H9 (cell line): ENCODE data around the gene ANKRD53. TPM values are rescaled to one million over a fixed set of nuclear protein-coding genes. Genes with fewer than 3 reads are reported as not detected.

Source experiments
- DNase-seq: peaks from one replicate; pipeline ENCODE4 v3.0.0-alpha.2; 2017
- H2AFZ ChIP-seq: one replicate; pipeline ENCODE4 v1.6.1; 2013; ENCODE audit warnings: mild to moderate bottlenecking, low read length, control low read depth, moderate library complexity
- H2AK5ac ChIP-seq: 2 replicates; pipeline ENCODE4 v1.6.1; 2013; ENCODE audit warnings: low read length, control low read depth, mixed read lengths; ENCODE audit not compliant: insufficient read length
- H2BK120ac ChIP-seq: one replicate; pipeline ENCODE4 v1.6.1; 2013; ENCODE audit warnings: low read depth, mild to moderate bottlenecking, low read length, control low read depth, inconsistent platforms; ENCODE audit not compliant: poor library complexity, severe bottlenecking
- H2BK12ac ChIP-seq: 2 replicates; pipeline ENCODE4 v1.6.1; 2013; ENCODE audit warnings: low read length, control low read depth, mixed read lengths, low read depth; ENCODE audit not compliant: insufficient read length
- H2BK15ac ChIP-seq: 2 replicates; pipeline ENCODE4 v1.6.1; 2013; ENCODE audit warnings: low read depth, low read length, control low read depth
- H2BK20ac ChIP-seq: one replicate; pipeline ENCODE4 v1.6.1; 2013; ENCODE audit warnings: low read depth, mild to moderate bottlenecking, low read length, control low read depth, inconsistent platforms; ENCODE audit not compliant: poor library complexity, severe bottlenecking
- H2BK5ac ChIP-seq: 2 replicates; pipeline ENCODE4 v1.6.1; 2013; ENCODE audit warnings: low read length, control low read depth, mixed read lengths; ENCODE audit not compliant: insufficient read length
- H3K14ac ChIP-seq: 2 replicates; pipeline ENCODE4 v1.6.1; 2013; ENCODE audit warnings: low read length, control low read depth; ENCODE audit not compliant: insufficient read depth
- H3K18ac ChIP-seq: 2 replicates; pipeline ENCODE4 v1.6.1; 2013; ENCODE audit warnings: low read depth, mild to moderate bottlenecking, mixed read lengths, low read length, control low read depth; ENCODE audit not compliant: insufficient read length
- H3K23ac ChIP-seq: 2 replicates; pipeline ENCODE4 v1.6.1; 2013; ENCODE audit warnings: low read length, control low read depth, mixed read lengths, low read depth; ENCODE audit not compliant: insufficient read length
- H3K23me2 ChIP-seq: 2 replicates; pipeline ENCODE4 v1.6.1; 2013; ENCODE audit warnings: low read depth, mild to moderate bottlenecking, mixed read lengths, low read length, control low read depth; ENCODE audit not compliant: insufficient read length, poor library complexity, severe bottlenecking
- H3K27ac ChIP-seq: 2 replicates; pipeline ENCODE4 v1.5.1; 2013; ENCODE audit warnings: low read length, control low read depth, mixed read lengths, low read depth; ENCODE audit not compliant: insufficient read length
- H3K27me3 ChIP-seq: 2 replicates; pipeline ENCODE4 v1.6.1; 2013; ENCODE audit warnings: low read length, control low read depth, inconsistent platforms; ENCODE audit not compliant: insufficient read depth
- H3K4ac ChIP-seq: 2 replicates; pipeline ENCODE4 v1.6.1; 2013; ENCODE audit warnings: low read depth, mild to moderate bottlenecking, control low read depth, inconsistent platforms, low read length, moderate library complexity
- H3K4me1 ChIP-seq: 2 replicates; pipeline ENCODE4 v1.6.1; 2013; ENCODE audit warnings: low read length, control low read depth, inconsistent platforms; ENCODE audit not compliant: insufficient read depth
- H3K4me2 ChIP-seq: 2 replicates; pipeline ENCODE4 v1.6.1; 2013; ENCODE audit warnings: low read length, control low read depth, mixed read lengths; ENCODE audit not compliant: insufficient read length, insufficient read depth
- H3K56ac ChIP-seq: 2 replicates; pipeline ENCODE4 v1.6.1; 2013; ENCODE audit warnings: low read depth, mild to moderate bottlenecking, mixed read lengths, low read length, control low read depth; ENCODE audit not compliant: insufficient read length
- H3K79me1 ChIP-seq: 2 replicates; pipeline ENCODE4 v1.6.1; 2013; ENCODE audit warnings: low read depth, mild to moderate bottlenecking, moderate library complexity, low read length, control low read depth, inconsistent platforms; ENCODE audit not compliant: insufficient read depth, poor library complexity, severe bottlenecking
- H3K79me2 ChIP-seq: 2 replicates; pipeline ENCODE4 v1.6.1; 2013; ENCODE audit warnings: low read length, control low read depth, inconsistent platforms; ENCODE audit not compliant: insufficient read depth
- H3K9ac ChIP-seq: 2 replicates; pipeline ENCODE4 v1.6.1; 2013; ENCODE audit warnings: low read length, control low read depth, mixed read lengths; ENCODE audit not compliant: insufficient read length; ENCODE audit errors: extremely low read depth
- H3K9me3 ChIP-seq: one replicate; pipeline ENCODE4 v1.6.1; 2013; ENCODE audit warnings: low read depth, low read length, inconsistent platforms; ENCODE audit not compliant: control insufficient read depth
- H3T11ph ChIP-seq: one replicate; pipeline ENCODE4 v1.6.1; 2013; ENCODE audit warnings: mild to moderate bottlenecking, low read length, control low read depth, inconsistent platforms
- H4K20me1 ChIP-seq: one replicate; pipeline ENCODE4 v1.6.1; 2013; ENCODE audit not compliant: control insufficient read depth, insufficient read length, insufficient read depth
- H4K5ac ChIP-seq: 2 replicates; pipeline ENCODE4 v1.6.1; 2013; ENCODE audit warnings: low read depth, mild to moderate bottlenecking, mixed read lengths, low read length, control low read depth; ENCODE audit not compliant: insufficient read length
- H4K8ac ChIP-seq: replicated peaks from 2 replicates; pipeline ENCODE4 v1.6.1; 2013; ENCODE audit warnings: low read length, control low read depth, mixed read lengths, low read depth; ENCODE audit not compliant: insufficient read length
- H4K91ac ChIP-seq: 2 replicates; pipeline ENCODE4 v1.6.1; 2013; ENCODE audit warnings: low read depth, mild to moderate bottlenecking, moderate library complexity, mixed read lengths, low read length, control low read depth; ENCODE audit not compliant: insufficient read length
- H3K27ac Mint-ChIP-seq, 3 experiments: 2 replicates in 2 of 3; 3 replicates in 1 of 3; pipeline ENCODE4 v1.8.0; 2020 to 2021; ENCODE audit warnings: mixed read lengths in 3 of 3, mild to moderate bottlenecking in 1 of 3, moderate library complexity in 1 of 3
- H3K27me3 Mint-ChIP-seq: 2 replicates; pipeline ENCODE4 v1.8.0; 2021; ENCODE audit warnings: low read depth, mild to moderate bottlenecking, moderate library complexity, mixed read lengths
- H3K36me3 Mint-ChIP-seq, 3 experiments: 2 replicates in 2 of 3; 3 replicates in 1 of 3; pipeline ENCODE4 v1.8.0; 2020 to 2021; ENCODE audit warnings: low read depth in 3 of 3, mixed read lengths in 3 of 3; ENCODE audit not compliant: insufficient read depth in 1 of 3
- H3K4me1 Mint-ChIP-seq, 2 experiments: 2 replicates each; pipeline ENCODE4 v1.8.0; 2020; ENCODE audit warnings: mixed read lengths in 2 of 2
- H3K4me3 Mint-ChIP-seq, 2 experiments: 2 replicates in 1 of 2; 3 replicates in 1 of 2; pipeline ENCODE4 v1.8.0; 2020 to 2021; ENCODE audit warnings: mild to moderate bottlenecking in 2 of 2, mixed read lengths in 2 of 2, moderate library complexity in 1 of 2
- H3K9me3 Mint-ChIP-seq, 2 experiments: 2 replicates in 1 of 2; 3 replicates in 1 of 2; pipeline ENCODE4 v1.8.0; 2020; ENCODE audit warnings: mild to moderate bottlenecking in 2 of 2, mixed read lengths in 2 of 2, moderate library complexity in 1 of 2
- WGBS: extraction: QIAGEN DNeasy Blood & Tissue Kit; methylation state at CpG from one replicate; pipeline ENCODE4 v1.1.7; 2013; ENCODE audit warnings: missing lambda C conversion rate, low lambda C conversion rate, mixed read lengths; ENCODE audit not compliant: insufficient read length; ENCODE audit errors: extremely low coverage; 5-methylcytosine and 5-hydroxymethylcytosine counted together
- total RNA-seq: library from RNA; stranded (reverse); gene quantifications from 2 replicates; pipeline ENCODE4 v1.2.1, GENCODE V29; 2021
- TF ChIP-seq, protein P1 (sequence below): fragments of 200-600 bp; sonication (generic); conservative IDR thresholded peaks from 3 replicates; pipeline ENCODE4 v1.8.0; 2021; ENCODE audit warnings: antibody characterized with exemption, mild to moderate bottlenecking

The ANKRD53 gene
- total RNA-seq, 1 experiment from 2014 or later = 0.28 TPM

DNA sequence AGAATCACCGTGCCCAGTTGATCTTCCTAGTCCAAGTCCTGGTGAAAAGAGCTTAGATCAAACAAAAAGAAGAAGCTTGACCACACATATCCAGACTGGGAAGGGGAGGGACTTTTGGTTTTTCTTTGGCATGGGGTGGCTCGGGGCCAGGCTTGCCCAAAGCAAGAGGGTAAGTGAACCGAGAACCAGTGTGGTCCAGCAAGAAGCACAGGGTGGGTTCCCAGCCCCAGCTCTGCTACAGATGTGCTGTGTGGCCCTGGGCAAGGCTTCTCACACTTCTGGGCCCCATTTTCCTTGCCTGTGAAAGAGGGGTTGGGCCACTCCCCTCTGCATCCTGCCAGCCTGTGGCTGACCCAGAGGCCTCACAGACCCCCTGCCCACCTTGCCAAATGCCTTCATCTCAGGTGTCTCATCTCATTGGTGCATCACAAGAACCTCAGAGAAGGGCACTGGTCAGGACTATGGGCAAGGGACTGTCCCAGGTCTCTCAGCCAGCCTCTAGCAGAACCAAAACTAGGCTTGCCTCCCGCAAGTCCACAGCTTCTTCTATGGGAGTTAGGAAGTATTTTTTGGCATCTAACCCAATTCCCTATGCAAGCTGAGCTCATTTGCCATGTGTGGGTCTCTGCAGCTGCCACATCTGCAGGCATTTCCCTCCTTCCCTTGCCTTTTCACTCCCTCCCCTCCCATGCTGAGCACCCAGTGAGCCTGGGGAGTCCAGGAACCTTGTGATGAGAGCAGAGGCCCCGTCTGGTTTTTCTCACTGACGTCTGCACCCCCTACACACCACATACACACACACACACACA, 35.8 kb upstream of the ANKRD53 start:
- Histone ChIP-seq H3K14ac (no peak overlapping the region; the same call in 1 of the 2 replicates), H3K56ac (no peak overlapping the region), H3K23ac (no peak overlapping the region), H3K9ac (no peak overlapping the region), H2AK5ac (no peak overlapping the region), H3K27me3 (peaks cover 15% of the 10 kb centered on the region; the same call in 1 of the 2 replicates), H3K4ac (no peak overlapping the region), H2BK120ac (no peak overlapping the region), H3K9me3 (no peaks in the 10 kb centered on the region), H4K91ac (no peak overlapping the region), H3K79me1 (no peaks in the 10 kb centered on the region), H3K27ac (no peak overlapping the region), H3K18ac (no peak overlapping the region), H4K8ac (no peak overlapping the region), H3T11ph (no peak overlapping the region), H2BK12ac (no peak overlapping the region), H2BK5ac (no peak overlapping the region), H3K4me2 (no peak overlapping the region), H3K4me1 (peaks cover 7% of the 10 kb centered on the region; the same call in 1 of the 2 replicates), H2BK20ac (no peak overlapping the region), H3K23me2 (peaks cover 4% of the 10 kb centered on the region), H4K5ac (no peak overlapping the region), H2BK15ac (no peak overlapping the region), H4K20me1 (no peaks in the 10 kb centered on the region), H3K79me2 (no peaks in the 10 kb centered on the region), H2AFZ (no peak overlapping the region)
- H3K4me3 Mint-ChIP-seq = no peak overlapping the region
- peaks cover 90% of the 10 kb centered on the region for H3K27me3 Mint-ChIP-seq
- peaks cover 36 to 53% of the 10 kb centered on the region in 2 experiments for H3K4me1 Mint-ChIP-seq
- no peaks in the 10 kb centered on the region; a peak in 1 of 5 replicates for H3K9me3 Mint-ChIP-seq
- no CpG with 5 or more reads among the region's 6 CpGs for WGBS
- no peaks in the 10 kb centered on the region; a peak in 1 of 7 replicates for H3K36me3 Mint-ChIP-seq
- H3K27ac Mint-ChIP-seq = no peak overlapping the region
- peak; percentile 19 for DNase-seq
- TF ChIP-seq, protein P1, sequence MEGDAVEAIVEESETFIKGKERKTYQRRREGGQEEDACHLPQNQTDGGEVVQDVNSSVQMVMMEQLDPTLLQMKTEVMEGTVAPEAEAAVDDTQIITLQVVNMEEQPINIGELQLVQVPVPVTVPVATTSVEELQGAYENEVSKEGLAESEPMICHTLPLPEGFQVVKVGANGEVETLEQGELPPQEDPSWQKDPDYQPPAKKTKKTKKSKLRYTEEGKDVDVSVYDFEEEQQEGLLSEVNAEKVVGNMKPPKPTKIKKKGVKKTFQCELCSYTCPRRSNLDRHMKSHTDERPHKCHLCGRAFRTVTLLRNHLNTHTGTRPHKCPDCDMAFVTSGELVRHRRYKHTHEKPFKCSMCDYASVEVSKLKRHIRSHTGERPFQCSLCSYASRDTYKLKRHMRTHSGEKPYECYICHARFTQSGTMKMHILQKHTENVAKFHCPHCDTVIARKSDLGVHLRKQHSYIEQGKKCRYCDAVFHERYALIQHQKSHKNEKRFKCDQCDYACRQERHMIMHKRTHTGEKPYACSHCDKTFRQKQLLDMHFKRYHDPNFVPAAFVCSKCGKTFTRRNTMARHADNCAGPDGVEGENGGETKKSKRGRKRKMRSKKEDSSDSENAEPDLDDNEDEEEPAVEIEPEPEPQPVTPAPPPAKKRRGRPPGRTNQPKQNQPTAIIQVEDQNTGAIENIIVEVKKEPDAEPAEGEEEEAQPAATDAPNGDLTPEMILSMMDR = no peak
